HG02870 (cell line): Measurements from ENCODE around the gene DCAF17.
"Not testable (repeated sequence)": the region's sequence is repeated elsewhere in the genome, so short reads cannot be mapped to it uniquely, and the experiment has no call there.

ENCODE experiments used
- ATAC-seq: cut with Tn5 transposase; IDR thresholded peaks from one replicate; pipeline ENCODE4 v1.9.1; 2021; ENCODE audit warnings: mild to moderate bottlenecking, moderate library complexity; ENCODE audit not compliant: unreplicated experiment

Gene DCAF17

DNA sequence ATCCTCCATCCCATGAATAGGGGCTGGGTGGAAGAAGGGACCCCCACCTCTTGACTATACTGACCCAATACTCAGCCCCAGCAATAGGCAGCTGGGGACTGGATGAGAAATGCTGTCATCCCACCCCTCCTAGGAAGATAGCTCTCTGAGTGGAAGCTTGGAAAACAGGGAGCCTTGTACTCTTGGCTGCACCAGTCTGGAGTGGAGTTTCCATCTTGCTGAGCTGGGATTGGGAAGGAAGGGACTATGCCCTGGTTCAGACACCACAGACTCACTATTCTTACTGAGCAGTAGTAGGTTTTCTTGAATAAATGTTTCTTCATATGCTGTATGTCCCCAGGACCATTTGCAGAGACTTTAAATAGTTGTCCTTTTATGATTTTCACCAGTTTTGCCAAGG, 7.4 kb downstream of the DCAF17 start:
- ATAC-seq, result no peak

DNA sequence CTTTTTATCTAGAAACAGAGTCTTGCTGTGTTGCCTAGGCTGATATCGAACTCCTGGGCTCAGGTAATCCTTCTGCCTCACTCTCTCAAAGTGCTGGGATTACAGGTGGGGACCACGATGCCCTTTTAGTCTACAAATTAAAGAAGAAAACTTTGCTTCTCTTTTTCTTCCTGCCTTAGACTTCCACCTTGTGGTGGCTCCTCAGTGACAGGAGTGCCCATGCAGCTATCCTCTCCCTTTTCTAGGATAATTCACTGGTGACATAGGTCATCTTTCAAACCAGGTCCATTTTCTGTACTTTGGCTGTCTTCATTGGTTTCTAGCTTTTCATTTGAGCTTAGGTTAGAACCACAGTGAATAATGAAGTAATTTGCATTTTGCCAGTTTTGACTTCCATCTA, 13.6 kb downstream of the DCAF17 start:
- ATAC-seq, result no peak

DNA sequence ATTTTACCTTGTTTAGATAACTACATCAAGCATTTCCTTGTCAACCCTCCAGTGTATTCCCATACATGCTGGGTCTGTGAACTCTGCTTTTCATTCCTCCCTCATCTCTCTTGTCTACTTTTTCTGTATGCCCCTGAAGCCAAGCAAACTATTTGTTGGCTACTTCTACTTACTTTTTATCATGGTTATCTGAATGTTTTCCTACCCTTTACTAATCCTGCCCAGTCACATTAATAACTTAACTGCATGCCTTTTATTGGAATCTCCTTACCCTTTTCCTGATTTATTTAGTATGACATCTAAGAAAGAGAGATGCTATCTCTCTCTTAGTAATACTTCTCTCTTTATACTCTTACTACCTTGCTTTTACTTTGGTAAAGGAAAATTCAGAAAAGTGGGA, 17.0 kb downstream of the DCAF17 start:
- ATAC-seq, result no peak

DNA sequence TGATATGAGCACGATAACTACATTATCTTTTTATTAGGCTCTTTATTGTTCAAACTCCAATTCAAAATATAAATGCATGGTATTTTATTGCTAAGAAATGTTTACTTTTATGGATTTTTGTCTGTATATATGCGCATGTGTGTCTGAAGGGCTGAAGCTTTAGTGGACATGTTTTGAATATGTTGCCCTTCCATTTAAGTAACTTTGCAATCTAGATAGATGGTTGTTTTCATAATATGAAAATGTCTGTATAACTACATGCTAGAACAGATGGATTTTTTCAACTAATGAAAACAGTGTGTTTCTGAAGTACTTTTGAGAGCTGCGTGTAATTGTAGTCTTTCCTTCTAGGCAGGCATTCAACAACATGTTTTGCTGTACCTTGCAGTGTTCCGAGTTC, 18.7 kb downstream of the DCAF17 start:
- ATAC-seq, result no peak

DNA sequence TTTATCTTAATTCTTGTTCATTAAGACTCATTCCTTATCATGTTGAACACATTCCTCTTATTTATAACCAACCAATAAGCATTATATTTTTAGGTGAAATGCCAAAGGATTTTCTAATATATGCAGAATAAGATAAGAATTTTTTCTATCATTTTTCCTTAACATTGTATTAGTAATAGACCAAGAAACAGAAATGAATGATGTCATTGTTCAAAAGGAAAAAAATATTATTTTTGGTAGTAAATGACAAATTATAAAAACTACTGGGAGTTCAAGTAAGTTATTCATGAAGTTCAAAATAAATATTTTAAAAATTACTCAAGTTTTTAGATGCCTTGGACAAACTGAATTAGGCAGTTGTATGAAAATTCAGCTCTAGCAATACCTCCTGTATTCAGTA, 25.5 kb downstream of the DCAF17 start:
- ATAC-seq, result no peak

DNA sequence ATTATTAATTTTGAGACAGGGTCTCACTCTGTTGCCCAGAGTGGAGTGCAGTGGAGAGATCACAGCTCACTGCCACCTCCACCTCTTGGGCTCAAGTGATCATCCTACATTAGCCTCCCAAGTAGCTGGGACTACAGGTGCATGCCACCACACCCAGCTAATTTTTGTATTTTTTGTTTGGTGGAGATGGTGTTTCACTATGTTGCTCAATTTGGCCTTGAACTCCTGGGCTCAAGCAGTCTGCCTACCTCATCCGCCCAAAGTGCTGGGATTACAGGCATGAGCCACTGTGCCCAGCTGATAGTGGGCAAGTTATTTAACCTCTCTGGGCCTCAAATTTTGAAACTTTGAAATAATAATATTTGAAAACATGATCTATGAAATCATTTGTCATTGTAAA, 26.5 kb downstream of the DCAF17 start:
- no peak for ATAC-seq

DNA sequence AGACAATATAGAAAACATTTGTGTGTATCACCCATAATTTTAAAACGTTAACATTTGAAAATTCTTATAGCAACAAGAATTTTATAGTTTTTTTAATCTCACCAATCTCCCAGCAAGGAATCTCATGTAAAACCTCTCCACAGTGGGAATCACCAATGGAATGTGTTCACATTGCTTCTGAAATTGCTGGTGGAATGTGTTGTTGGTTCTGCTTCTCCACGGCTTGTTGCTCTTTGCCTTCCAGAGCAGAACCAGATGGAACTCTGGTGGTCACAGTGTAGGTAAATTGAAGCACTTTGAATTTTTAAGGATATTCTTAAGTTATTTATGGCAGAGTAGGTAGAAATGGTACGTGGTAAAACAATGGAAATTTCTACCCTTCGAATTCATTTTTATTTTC, 35.1 kb downstream of the DCAF17 start:
- no peak for ATAC-seq

DNA sequence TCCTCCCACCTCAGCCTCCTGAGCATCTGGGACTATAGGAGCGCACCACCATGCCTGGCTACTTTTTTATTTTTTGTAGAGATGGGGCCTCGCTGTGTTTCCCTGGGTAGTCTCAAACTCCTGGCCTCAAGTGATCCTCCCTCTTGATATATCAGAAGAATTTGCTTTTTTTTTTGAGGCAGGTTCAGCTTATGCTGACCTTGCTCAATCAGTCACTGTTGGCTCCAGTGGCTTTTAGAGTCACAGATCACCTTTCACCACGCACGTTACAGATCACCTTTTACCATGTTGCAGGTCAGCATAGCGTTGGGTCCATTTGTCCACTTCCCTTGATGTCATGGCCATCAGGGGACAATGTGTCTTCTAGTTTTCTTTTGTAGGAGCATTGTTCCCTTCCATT, 36.1 kb downstream of the DCAF17 start:
- no peak for ATAC-seq

DNA sequence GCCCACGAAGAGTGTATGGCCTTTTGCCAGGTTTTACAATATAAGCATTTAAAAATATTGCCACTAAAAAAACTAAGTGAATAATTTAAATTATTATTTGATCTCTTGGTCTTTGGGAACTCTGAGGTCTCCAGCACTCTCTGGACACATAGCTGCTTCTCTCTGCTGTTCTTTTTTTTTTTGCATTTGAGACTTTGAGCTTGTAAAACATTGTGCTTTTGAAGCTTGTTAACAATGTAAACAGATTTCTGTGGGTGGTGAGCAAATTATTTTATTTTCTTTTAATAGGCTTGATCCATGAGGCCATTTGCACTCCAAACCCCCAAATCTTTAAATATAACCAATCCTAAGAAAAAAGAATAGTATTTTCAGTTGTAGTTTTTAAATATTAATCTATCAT, 42.0 kb downstream of the DCAF17 start:
- ATAC-seq, result no peak

DNA sequence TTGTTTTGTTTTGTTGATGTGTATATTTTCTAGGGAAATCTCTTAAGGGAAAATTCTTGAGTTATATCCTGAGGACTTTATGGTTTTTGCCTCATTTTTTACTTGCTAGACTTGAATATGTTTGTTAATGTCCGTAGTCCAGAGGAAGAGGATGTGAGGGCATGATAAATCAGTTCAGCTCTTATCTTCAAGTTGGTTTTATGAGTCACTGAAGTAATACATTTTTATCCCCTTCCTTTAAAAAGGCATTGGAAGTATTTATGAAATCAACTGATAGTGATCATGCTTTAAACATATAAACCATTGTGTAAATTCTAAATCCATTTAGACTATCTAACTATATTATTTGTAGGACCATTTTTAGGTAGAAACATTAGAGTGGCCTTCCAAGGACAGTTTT, 44.3 kb downstream of the DCAF17 start:
- ATAC-seq, result no peak

DNA sequence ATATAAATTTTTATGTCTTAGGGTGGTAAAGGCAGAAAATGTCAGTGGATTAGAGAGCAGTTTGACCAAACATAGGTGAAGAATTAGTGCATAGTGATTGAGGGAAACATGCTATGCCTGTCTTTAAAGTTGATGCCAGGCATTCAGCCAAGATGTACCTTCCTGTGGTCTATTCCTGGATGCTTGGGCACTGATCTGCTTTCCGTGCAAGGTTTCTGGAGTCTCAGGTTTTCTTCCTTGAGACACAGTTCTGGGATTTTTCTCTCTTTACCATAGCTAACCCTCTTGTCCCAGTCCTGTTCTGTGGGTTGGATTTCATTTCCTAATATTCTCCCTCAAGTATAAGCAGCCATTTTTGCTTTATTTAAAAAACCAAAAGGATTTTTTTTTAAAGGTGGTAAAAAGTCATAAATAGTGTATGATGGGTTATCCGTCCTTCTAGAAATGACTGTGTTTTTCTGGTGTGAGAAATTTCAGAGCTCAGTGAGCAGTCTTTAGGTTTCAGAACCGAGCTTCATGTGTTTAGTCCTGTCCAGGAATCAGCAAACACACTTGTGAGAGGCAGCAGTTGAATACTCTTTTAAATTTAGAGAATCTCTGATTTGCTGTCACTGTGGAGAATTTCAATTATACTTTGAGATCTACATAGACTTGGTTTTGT, 45.3 kb downstream of the DCAF17 start:
- ATAC-seq, result peak; percentile 78

DNA sequence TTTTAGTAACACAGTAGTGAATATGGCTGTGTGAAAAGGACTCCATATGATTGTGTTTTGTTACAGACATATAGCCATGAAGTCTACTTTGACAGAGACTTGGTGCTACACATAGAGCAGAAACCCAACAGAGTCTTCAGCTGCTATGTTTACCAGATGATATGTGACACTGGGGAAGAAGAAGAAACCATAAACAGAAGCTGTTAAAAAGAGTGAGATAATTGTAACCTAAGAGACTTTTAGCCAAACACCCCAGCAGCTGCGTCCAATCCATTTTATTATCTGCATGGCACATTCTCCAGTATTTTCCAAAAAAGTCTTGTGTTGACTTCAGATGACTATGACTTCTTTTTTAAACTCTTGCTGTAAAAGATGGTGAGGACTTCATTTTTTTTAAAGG, 46.9 kb downstream of the DCAF17 start:
- ATAC-seq, result no peak

DNA sequence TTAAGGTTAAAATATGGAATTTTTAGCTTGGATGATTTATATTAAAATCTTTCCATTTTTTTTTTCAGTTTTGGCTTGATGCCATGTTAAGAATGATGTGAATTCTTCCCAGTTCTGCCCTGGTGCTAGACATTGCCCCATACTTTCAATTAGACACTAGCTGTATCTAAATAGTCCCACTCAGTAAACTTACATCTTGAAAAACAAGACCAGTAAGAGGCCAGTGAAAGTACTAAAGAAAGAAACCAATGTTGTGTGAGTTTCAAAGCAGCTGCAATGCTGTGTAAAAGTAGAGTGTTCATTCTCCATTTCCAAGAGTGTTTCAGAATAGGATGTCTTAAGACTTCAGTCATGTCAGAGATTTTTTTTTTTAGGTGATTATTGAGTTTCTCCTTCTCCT, 48.3 kb downstream of the DCAF17 start:
- no peak for ATAC-seq

DNA sequence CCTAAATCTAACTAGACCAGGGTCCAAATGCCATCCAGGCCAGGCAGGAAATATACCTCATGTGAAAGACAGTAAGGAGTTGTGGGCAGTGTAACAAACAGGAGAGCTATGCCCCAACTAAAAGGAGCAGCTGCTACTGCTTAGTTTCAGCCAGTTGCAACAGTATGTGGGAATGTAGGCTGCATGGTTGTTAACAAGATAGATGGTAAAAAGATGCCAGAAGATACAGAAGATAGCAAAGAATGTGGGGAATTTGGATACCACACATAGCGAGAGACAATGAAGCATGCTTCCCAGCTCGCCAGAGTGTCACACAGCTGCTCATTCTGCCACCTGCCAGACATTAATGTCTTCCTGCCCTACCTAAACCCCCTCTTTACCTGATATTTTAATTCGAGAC, 48.9 kb downstream of the DCAF17 start:
- no peak for ATAC-seq

DNA sequence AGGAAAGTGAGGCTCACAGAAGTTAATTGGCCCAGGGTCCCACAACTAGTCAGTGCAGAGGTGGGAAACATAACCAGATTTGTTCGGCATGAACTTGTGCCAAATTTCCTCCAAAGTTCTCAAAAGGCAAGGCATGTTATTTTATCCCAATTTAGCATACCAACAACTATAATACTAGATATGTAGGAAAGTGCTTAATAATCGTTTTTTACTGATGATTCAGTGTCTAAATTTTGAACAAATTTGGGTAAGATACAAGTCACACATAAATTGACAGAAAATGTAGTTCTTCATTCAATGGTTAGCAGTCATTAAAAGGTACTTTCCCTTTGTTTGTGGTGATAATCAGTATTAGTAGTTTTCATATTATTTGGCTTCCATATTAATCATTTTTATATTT, 49.8 kb downstream of the DCAF17 start:
- ATAC-seq, result no peak

DNA sequence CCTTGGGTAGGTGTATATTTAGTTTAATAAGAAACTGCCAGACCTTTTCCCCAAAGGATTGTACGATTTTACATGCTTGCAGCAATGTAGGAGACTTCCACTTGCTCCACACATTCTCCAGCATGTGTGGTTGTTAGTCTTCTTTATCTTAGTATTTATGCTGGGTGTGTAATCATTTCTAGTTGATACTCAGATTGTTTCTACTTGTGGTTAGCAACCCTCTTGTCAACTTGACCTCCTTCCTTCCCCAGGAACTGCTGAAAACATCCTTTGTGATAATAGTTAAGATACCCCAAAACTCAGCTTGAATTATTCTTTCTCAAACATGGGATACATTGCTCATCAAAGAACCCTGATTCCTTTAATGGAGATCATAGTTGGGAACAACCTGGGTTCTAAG, 51.1 kb downstream of the DCAF17 start:
- ATAC-seq, result no peak

DNA sequence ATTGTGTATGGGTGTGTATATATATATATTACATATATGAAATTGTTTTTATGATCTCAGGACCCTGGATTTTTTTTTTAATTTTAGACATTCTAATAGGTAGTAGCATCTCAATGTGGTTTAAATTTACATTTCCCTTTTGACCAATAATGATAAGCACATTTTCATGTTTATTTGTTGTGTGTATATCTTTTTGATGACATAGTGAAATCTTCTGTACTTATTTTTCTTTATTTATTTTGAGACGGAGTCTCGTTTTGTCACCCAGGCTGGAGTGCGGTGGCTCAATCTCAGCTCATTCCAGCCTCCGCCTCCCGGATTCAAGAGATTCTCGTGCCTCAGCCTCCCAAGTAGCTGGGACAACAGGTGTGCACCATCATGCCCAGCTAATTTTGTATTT, 53.2 kb downstream of the DCAF17 start:
- ATAC-seq, result no peak

DNA sequence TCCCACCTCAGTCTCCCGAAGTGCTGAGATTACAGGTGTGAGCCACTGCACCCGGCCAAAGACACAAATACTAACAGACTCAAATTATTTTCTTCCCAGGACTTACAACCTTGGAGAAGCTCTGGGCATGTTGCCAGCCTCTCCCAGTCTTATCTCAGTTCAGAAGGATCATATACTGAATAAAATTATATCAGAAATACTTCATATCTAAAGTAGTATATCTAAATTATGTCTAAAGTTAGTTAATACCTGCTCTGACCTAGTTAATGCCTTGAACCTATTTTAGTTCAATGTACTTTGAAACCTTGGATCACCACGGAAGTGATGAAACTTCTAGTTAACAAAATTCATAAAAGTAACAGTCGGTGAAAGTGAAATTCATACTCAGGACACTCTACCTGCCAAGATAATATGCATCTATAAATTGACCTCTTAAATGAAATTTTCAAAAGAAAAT, 53.8 kb downstream of the DCAF17 start:
- no peak for ATAC-seq

DNA sequence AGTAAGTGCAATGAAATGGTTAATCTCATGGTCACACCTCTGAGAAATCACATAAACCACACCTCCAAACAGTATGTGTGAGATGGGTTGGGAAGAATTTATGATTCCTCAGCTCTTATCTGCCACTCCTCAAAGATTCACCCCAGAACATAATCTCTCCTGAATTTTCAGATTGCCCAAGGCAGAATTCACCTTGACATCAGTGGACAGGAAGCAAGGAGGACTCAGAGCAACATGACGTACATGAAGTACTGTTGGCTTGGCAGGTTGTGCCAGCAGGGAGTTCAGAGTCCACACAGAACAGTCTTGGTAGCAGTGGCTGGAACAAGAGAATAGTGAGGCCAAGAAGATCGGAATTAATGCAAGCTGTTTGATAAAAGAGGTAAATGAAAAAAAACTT, 56.6 kb downstream of the DCAF17 start:
- ATAC-seq, result no peak

DNA sequence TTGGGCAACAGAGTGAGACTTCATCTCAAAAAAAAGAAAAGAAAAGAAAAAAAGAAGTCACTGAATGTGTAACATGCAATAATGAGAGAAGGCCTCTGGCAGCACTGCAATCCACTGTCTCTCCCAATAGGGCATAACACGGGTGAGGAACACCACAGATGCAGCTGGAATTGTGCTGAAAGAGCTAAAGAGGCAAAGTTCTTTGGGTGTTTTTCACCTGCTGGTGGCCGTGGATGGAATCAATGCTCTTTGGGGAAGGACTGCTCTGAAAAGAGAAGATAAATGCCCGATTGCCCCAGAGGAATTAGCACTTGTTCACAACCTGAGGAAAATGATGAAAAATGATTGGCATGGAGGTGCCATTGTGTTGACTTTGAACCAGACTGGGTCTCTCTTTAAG, 57.3 kb downstream of the DCAF17 start:
- ATAC-seq, result no peak

DNA sequence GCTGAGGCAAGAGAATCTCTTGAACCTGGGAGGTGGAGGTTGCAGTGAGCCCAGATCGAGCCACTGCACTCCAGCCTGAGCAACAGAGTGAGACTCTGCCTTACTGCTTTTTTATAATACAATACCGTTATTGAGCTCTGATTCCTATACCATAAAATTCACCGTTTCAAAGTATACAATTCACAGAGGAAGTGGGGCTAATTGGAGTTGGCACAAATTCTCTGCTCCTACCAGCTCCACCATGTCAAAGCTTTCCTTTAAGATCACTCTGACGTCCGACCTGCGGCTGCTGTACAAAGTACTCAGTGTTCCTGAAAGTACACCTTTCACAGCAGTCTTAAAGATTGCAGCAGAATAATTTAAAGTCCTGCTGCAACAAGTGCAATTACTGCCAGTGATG, 58.6 kb downstream of the DCAF17 start:
- ATAC-seq, result no peak

DNA sequence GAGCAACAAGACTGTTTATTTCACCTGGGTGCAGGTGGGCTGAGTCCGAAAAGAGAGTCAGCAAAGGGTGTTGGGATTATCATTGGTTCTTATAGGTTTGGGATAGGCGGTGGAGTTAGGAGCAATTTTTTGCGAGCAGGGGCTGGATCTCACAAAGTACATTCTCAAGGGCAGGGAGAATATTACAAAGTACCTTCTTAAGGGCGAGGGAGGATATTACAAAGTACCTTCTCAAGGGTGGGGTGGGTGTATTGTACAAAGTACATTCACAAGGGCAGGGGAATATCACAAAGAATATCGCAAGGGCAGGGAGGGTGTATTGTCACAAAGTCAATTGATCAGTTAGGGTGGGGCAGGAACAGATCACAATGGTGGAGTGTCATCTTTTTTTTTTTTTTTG, 63.6 kb downstream of the DCAF17 start:
- ATAC-seq, result not testable (repeated sequence)

DNA sequence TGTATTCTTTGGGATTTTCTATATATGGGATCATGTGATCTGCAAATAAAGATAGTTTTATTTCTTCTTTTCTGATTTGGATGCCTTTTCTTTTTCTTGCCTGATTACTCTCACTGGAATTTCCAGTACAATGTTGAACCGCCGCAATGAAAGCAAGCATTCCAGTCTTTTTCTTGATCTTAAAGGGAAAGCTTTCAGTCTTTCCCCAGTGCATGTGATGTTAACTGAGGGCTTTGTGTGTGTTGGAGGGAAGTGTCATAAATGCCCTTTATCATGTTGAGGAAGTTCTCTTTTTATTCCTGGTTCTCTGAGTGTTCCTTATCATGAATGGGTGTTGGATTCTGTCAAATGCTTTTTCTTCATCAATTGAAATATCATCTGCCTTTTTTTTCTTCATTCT, 71.3 kb downstream of the DCAF17 start:
- no peak for ATAC-seq
